Rectal smooth muscle tissue (tissue), 1 donor: ENCODE data around the gene CACNA1G.

Experiments
- H3K27ac ChIP-seq: one replicate; pipeline ENCODE4 v1.7.0; 2013; ENCODE audit warnings: low read depth, low read length, inconsistent platforms
- H3K27me3 ChIP-seq: one replicate; pipeline ENCODE4 v1.7.0; 2013; ENCODE audit warnings: low read length; ENCODE audit not compliant: control insufficient read depth, insufficient read depth
- H3K36me3 ChIP-seq: one replicate; pipeline ENCODE4 v1.7.0; 2013; ENCODE audit warnings: low read length; ENCODE audit not compliant: control insufficient read depth, insufficient read depth
- H3K4me1 ChIP-seq: one replicate; pipeline ENCODE4 v1.7.0; 2013; ENCODE audit warnings: low read length; ENCODE audit not compliant: control insufficient read depth, insufficient read depth
- H3K4me3 ChIP-seq: one replicate; pipeline ENCODE4 v1.7.0; 2013; ENCODE audit warnings: low read length
- H3K9ac ChIP-seq: one replicate; pipeline ENCODE4 v1.7.0; 2013; ENCODE audit warnings: low read length

The CACNA1G gene

GRCh38 chr17:50640686-50641351 lies 80.3 kb downstream of the CACNA1G start:
- Histone ChIP-seq H3K4me3 (no peak overlapping the region), H3K27me3 (no peaks in the 10 kb centered on the region), H3K27ac (no peak overlapping the region), H3K36me3 (no peaks in the 10 kb centered on the region), H3K4me1 (peaks cover 3% of the 10 kb centered on the region), H3K9ac (no peak overlapping the region)

DNA sequence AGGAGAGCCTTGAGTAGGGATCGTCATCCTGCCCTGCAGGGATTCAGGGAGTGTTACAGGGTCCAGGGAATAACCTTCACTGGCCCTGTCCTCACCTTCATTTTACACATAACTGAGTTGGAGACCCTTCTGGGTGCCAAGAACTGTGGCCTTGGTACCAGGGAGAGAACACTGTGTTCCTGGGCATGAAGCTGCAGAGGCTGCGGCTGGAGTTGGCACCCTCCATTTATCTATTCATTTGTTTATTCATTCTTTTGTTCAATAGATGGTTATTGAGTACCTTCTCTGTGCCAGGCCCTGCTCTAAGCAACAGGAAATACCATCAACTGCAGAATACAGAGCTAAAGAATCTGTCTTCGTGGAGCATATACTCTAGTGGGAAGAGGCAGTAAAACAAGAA lies 80.8 kb downstream of the CACNA1G start:
- H3K36me3 ChIP-seq = no peaks in the 10 kb centered on the region
- H3K27me3 ChIP-seq = no peaks in the 10 kb centered on the region
- H3K9ac ChIP-seq = no peak overlapping the region
- no peak overlapping the region for H3K4me3 ChIP-seq
- peaks cover 3% of the 10 kb centered on the region for H3K4me1 ChIP-seq
- no peak overlapping the region for H3K27ac ChIP-seq

- Histone ChIP-seq H3K4me3 (no peak overlapping the region), H3K27me3 (no peaks in the 10 kb centered on the region), H3K9ac (no peak overlapping the region), H3K27ac (no peak overlapping the region), H3K4me1 (peaks cover 3% of the 10 kb centered on the region), H3K36me3 (no peaks in the 10 kb centered on the region)
Observed at GRCh38 chr17:50642071-50642721, 81.7 kb downstream of the CACNA1G start.

- Histone ChIP-seq H3K4me1 (peaks cover 3% of the 10 kb centered on the region), H3K9ac (no peak overlapping the region), H3K4me3 (no peak overlapping the region), H3K36me3 (no peaks in the 10 kb centered on the region), H3K27ac (no peak overlapping the region), H3K27me3 (no peaks in the 10 kb centered on the region)
Observed at GRCh38 chr17:50642722-50643656, 82.5 kb downstream of the CACNA1G start.

DNA sequence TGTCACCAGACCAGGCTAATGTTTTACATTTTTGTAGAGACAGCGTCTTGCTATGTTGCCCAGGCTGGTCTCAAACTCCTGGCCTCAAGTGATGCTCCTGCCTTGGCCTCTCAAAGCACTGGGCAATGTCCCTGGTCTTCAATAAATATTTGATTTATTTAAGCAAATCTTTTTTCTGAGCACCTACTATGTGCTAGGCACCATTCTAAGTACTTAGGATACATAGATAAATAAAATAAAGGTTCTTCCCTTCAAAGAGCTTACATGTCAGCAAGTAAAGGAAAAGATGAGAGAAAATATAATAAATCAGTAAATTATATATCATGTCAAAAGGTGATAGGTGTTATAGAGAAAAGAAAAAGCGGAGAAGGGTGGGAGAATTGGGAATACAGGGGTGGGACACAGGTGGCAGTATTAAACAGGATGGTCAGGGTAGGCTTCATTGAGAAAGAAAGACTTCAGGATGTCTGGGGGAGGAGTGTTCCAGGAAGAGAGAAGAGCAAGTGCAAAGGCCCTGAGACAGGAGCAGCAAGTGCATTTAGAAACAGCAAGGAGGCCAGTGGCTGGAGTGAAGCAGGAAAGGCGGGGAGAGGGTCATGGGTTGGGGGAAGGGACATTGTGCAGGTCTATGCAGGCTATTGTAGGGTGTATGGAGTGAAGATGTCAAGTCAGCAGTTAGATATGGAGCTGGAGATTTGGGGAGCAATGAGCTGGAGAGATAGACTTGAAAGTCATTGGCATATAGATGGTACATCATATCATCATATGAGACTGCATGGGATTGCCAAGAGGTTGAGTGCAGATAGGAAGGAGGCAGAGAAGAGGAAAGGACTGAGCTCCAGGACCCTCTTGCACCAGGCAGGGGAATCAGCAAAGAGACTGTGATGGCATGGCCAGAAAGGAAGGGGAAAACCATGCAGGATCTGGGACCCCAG lies 85.5 kb downstream of the CACNA1G start:
- no peak overlapping the region for H3K4me3 ChIP-seq
- no peak overlapping the region for H3K27ac ChIP-seq
- no peaks in the 10 kb centered on the region for H3K27me3 ChIP-seq
- H3K9ac ChIP-seq = no peak overlapping the region
- H3K4me1 ChIP-seq = no peaks in the 10 kb centered on the region
- H3K36me3 ChIP-seq = no peaks in the 10 kb centered on the region

DNA sequence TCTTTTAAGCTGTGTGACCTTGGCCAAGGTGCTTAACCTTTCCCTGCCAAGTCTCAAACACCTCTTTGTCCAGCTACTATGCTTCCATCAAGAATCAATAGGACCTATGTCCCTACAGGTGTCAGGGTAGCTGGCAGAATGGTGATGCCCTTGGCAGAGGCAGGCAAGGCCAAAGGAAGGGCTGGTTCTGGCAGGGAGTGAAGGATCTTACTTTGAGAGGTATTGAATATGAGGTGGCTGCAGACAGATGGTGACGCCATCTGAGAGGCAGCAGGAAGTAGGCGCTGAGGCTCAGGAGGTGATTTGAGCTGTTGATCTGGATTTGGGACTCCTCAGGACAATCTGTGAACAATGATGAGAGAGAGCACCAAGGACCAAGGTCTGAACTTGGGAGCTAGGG lies 86.7 kb downstream of the CACNA1G start:
- no peaks in the 10 kb centered on the region for H3K36me3 ChIP-seq
- H3K27me3 ChIP-seq = no peaks in the 10 kb centered on the region
- H3K4me3 ChIP-seq = no peak overlapping the region
- no peaks in the 10 kb centered on the region for H3K4me1 ChIP-seq
- no peak overlapping the region for H3K9ac ChIP-seq
- H3K27ac ChIP-seq = no peak overlapping the region

DNA sequence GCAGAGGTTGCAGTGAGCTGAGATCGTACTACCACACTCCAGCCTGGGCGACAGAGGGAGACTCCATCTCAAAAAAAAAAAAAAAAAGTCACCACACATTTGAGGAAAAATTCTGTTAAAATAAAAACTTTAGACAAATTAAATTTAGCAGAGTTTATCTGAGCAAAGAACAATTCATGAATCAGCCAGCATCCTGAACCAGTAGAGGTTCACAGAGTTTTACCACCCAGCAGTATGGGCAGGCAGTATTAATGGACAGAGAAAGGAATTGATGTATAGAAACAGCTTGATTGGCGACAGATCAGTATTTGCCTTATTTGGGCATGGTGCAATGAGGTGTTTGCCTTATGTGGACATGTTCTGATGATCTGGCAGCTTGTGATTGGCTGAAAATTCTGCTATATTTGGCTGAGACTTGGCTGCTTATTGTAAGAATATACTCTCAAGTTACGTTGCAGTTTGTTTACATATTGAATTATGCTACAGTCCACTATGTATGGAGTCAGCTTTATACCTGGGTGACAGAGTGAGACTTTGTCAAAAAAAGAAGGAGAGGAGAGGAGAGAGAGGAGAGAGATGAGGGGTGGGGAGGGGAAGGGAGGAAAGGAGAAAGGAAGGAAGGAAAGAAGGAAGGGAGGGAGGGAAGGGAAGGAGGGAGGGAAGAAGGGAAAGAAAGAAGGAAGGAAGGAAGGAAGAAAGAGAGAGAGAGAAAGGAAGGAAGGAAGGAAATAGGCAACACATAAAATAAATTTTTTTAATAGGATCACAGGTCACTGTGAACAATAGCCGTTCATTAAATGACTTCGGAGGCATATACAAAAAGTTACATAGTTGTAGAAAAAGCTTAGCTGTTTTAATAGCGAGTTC lies 88.8 kb downstream of the CACNA1G start:
- H3K4me3 ChIP-seq = no peak overlapping the region
- no peaks in the 10 kb centered on the region for H3K27me3 ChIP-seq
- H3K9ac ChIP-seq = no peak overlapping the region
- H3K36me3 ChIP-seq = no peaks in the 10 kb centered on the region
- H3K27ac ChIP-seq = no peak overlapping the region
- no peaks in the 10 kb centered on the region for H3K4me1 ChIP-seq

GRCh38 chr17:50651661-50652060 lies 91.1 kb downstream of the CACNA1G start:
- Histone ChIP-seq H3K9ac (no peak overlapping the region), H3K4me3 (no peak overlapping the region), H3K36me3 (no peaks in the 10 kb centered on the region), H3K27me3 (no peaks in the 10 kb centered on the region), H3K4me1 (no peaks in the 10 kb centered on the region), H3K27ac (no peak overlapping the region)

- no peak overlapping the region for H3K4me3 ChIP-seq
- no peaks in the 10 kb centered on the region for H3K36me3 ChIP-seq
- H3K27ac ChIP-seq = no peak overlapping the region
- H3K9ac ChIP-seq = no peak overlapping the region
- no peaks in the 10 kb centered on the region for H3K27me3 ChIP-seq
- no peaks in the 10 kb centered on the region for H3K4me1 ChIP-seq
Observed at GRCh38 chr17:50653738-50654137, 93.2 kb downstream of the CACNA1G start.

DNA sequence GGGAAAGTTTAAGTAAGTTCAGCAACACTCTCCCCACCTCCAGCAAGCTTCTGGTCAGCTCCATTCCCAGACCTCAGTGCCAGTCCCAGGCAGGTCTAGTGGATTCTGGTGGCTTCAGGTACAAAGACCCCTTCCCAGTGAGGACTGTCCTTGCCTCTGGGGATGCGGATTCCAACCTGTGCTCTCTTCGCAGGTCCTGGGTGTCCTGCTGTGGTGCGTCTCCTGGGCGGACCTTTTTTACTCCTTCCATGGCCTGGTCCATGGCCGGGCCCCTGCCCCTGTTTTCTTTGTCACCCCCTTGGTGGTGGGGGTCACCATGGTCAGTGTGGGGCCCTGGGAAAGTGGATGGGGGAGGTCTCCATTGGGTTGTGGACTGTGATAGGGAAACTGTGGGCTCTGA lies 96.0 kb downstream of the CACNA1G start:
- H3K27me3 ChIP-seq = no peaks in the 10 kb centered on the region
- H3K36me3 ChIP-seq = no peaks in the 10 kb centered on the region
- H3K4me1 ChIP-seq = peaks cover 3% of the 10 kb centered on the region
- no peak overlapping the region for H3K9ac ChIP-seq
- no peak overlapping the region for H3K27ac ChIP-seq
- no peak overlapping the region for H3K4me3 ChIP-seq

DNA sequence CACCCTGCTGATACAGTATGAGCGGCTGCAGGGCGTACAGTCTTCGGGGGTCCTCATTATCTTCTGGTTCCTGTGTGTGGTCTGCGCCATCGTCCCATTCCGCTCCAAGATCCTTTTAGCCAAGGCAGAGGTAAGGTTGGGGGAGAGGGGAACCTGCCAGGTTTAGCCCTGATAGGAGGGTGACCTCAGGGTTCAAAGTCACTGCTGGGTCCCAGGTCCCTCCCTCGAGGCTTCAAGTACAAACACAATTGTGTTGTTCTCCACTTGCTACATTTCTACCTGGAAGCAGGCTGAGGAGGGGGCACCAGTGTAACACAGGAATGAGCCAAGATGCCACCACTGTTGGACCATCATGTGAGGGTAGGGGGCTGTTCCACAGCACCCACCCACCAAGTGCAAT lies 96.5 kb downstream of the CACNA1G start:
- Histone ChIP-seq H3K4me3 (no peak overlapping the region), H3K36me3 (no peaks in the 10 kb centered on the region), H3K9ac (no peak overlapping the region), H3K4me1 (peaks cover 8% of the 10 kb centered on the region), H3K27me3 (no peaks in the 10 kb centered on the region), H3K27ac (no peak overlapping the region)
